Left renal pelvis (tissue), 4 donors: ENCODE measurements around the gene PIP5KL1. TPM values are rescaled to one million over a fixed set of nuclear protein-coding genes. Genes with fewer than 3 reads are reported as not detected.

Experiments used
- DNase-seq, 4 donors: peaks; one replicate each; pipeline ENCODE4 v3.0.0-alpha.2; 2013; ENCODE audit warnings: low read depth in 4 of 4, low spot score in 3 of 4
- polyA plus RNA-seq, 4 donors: library from polyadenylated mRNA; unstranded; fragments of 120-200 nt; gene quantifications; one replicate each; pipeline ENCODE4 v1.2.1, GENCODE V29; 2013; ENCODE audit not compliant: insufficient read length in 4 of 4

The PIP5KL1 gene
- 1 to 10 TPM in 3 of 4 donors, under 1 TPM in 1; 0.85 to 2.2 (median 1.9) TPM for polyA plus RNA-seq

DNA sequence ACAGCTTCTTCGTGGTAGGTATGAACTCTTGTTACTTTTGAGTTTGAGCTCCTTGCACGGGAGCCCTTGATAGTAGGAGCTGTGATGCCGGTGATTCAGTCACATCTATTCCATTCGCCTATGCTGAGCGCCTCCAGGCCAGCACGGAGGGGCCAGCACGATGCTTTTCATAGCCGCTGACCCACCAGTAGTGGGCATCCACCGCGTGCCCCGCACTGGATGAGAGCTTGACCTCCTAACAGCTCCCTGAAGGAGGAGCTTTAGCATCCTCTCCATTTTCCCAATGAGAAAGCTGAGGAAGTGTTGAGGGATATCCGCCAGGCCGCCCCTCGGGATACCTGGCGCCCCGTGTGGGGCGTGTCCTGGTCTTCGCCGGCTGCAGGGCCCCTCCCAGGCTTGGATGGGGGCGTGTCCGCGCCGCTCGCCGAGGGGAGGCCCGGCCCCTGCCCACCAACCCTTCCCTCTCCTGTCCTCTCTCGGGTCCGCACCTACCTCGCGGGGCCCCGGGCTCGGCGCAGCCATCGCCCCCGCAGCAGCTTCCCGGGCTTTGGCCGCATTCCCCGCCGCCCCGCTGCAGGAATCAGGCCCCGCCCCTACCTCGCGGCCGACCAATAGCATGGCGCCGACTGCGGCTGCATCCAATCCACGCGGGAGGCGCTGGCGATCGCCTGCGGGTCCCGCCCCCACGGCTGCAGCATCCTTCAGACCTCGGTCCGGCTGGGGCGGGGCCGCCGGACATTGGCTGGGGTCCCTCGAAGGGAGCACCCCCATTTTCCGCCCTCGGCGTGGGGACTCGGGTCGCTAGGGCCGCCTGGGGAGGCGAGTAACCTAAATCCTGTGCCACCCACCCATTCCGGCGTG, at the start of gene PIP5KL1:
Gene PIP5KL1 (minus strand): TSS at position 547 of the 861 bp plus-strand sequence. CDS start 25 bp downstream, at position 522.
- no peak for DNase-seq

- DNase-seq = peak in 1 of 4 donors; percentile 20
Observed at GRCh38 chr9:127980060-127980705, 49.6 kb upstream of the PIP5KL1 start.

DNA sequence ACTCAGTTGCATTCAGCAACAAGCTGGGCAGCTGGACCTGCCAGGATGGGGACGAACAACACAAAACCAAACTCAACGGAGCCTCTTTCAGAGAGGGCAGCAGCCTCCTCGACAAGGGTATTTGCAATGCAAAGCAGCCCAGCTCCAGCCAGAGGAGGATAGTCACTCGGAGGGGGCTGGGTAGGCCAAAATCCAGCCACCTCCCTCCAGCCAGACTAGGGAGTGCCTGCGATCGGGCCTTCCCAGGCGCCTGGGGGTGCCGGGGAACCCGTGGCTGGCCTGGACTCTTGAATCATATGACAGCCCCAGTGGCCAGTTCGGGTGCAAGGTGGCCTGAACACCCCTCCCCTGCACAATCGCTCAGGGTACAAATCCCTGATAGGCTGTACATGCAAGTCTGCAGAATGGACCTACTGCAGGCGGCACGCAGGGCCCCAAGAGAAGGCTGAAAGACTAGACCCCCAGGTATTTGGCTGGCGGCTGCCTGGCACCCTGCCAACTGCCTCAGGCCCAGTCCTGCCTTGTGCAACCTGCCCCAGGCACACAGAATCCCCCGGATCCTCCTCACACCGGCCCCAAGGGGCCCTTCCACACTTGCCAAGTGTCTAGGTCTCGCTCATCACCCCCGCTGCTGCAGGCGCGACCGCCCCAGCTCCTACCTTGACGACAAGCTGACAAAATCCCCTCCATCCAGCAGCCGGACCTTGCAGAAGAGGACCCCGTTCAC, 48.9 kb upstream of the PIP5KL1 start:
- DNase-seq = no peak

GRCh38 chr9:127979015-127979332, 48.4 kb upstream of the PIP5KL1 start:
- no peak for DNase-seq

GRCh38 chr9:127977884-127978647, 47.5 kb upstream of the PIP5KL1 start:
- no peak for DNase-seq

DNA sequence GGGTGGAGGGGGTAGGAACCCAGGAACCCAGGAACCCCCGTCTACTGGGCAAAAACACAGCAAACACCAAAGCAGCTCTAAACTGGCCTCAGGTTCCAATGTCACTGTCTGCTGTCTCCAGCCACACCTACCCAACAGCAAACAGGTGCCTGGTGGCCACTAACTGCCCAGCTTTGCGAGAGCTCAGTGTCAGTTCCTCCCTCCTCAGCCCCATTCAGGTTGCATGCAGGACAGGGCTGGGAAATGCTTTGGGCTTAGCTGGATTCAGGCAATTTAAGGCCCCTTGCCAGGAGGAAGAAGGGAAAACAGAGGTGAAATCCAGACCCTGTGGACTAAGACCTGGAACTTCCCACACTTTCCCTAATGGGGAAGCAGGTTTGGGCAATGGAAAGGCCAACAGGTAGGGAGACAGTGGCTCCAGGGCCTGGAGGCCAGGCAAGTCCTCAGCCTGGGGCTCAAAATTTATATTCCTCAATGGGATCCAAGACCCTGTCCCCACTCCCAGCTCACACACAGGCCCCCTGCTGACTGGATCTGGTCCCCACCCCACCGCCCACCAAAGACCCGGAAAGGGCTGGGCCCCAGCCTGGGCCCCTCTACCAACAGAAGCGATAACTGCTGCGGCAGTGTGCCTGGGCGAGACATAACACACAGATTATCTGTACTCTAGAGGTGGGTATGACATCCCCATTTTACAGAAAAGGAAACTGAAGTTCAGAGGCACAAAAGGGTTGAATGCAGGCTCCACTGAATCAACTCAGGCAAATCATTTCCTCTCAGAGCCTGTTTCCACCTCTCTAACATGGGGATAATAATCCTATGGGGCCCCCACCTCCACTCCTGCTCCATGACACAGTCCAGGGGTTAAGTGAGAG, 46.7 kb upstream of the PIP5KL1 start:
- DNase-seq = no peak

GRCh38 chr9:127976498-127976897, 45.9 kb upstream of the PIP5KL1 start:
- DNase-seq = no peak

GRCh38 chr9:127975376-127976315, 45.1 kb upstream of the PIP5KL1 start:
- DNase-seq = no peak

GRCh38 chr9:127974769-127975261, 44.2 kb upstream of the PIP5KL1 start:
- DNase-seq = no peak

GRCh38 chr9:127974001-127974768, 43.6 kb upstream of the PIP5KL1 start:
- DNase-seq = no peak

- DNase-seq = no peak
Observed at GRCh38 chr9:127973169-127974000, 42.8 kb upstream of the PIP5KL1 start.

DNA sequence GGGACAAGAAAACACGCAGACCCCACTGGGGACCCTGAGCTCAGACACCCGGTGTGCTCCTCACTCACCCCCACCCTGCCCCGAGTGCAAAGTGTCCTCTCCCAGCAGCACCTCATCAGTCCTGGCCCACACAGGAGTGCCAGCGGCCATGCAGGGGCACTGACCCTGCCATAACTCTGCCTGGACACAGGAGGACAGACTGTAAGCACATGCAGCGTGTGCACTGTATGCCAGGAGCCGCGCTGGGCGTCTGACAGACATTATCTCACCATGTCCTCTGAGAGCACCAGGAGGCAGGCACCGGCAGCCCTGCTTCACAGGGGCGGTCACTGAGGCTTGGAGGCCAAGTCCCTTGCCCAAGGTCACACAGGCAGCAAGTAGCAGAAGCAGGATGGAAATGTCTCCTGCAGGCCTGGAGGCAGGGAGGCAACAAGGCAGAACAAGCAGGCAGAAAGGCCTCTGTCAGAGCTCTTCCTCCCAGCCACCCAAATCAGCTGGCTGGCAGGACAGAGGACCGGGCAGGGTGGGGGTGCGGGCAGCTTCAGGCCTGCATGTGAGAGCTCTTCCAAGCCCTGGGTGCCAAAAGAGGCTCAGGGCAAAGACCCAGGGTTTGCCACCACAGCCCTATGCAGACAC, 41.8 kb upstream of the PIP5KL1 start:
- no peak for DNase-seq

DNA sequence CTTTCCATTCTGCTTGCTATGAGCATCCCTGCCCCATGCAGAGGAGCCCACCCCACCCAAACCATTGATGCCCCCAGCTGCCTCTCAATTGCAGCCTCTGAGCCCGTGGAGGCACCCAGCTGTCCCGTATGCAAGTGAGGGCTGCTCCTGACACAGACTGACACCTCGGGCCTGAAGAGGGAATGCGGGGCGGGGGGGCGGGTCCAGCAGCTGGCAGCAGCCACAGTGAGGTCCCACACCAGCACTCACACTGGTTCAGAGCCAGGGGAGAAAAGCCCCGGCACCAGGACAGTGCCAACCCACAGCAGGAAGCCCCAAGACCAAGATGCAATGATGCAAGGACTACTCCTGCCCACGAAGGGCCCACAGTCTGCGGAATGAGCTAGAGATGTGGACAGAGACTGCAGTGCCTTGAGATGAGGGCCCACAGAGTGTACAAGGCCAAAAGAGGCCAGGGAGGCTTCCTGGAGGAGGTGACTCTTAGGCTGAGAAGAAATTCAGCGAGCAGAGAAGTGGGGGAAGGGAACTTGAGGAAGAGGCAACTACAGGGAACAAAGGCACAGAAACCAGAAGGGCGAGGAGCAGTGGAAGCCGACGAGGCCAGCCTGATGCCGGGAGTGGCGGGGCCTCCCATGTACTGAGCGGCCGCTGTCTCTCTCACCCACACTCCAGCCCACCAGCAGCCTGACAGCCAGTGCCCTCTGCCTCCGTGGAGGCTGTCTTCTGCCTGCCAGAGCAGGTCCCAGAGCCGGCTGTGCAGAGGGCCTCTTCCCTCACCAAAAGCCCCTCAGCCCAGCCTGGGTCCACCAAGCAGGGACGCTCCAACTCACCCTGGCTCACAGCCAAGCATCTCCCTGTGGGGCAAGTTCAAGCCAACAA, 41.0 kb upstream of the PIP5KL1 start:
- no peak for DNase-seq

DNA sequence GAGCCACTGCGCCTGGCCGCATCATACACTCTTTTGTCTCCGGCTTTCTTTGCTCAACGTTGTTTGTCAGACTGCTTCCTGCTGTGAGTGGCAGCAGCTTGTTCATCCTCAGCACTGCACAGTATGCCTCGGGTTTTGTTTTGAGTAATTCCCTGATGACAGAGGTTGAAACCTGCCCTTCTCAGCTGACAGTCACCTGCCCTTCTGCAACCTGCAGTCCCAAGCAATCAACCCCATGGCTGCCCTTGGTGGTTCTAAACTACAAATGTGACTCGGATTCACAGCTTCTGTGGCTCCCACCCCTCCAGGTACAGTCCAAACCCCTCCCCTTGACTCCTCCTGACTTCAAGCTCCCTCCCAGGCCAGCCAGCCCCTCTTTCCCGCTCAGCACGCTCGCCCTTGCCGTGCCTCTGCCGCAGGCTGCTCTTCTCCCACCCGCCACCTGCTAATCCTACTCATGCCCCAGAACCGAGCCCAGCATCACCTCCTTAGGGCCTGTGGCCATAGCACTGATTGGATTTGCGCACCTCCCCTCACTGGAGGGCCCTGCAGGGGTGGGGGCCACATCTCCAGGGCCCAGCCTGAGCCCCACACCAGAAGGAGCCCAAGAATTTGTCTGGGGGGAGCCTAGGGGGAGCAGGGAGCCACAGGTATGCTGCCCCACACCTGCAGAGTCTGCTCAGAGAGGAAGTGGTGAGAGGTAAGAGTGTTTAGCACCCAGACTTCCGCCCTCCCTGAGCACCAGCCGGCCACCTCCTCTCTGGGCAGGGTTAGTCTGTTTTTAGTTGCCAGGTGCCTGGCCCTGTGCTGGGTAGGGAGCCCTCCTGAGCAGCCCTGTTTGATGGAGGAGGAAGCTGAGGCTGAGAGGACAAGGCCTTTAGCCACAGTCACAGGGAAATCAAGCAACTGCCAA, 40.1 kb upstream of the PIP5KL1 start:
- DNase-seq = no peak
